Ramos (cell line): ENCODE results near the gene ITIH1.
"Not testable (repeated sequence)": the region's sequence is repeated elsewhere in the genome, so short reads cannot be mapped to it uniquely, and the experiment has no call there.

Experiments
- in situ Hi-C: fragments of 300-500 bp; cut with MboI; formaldehyde crosslinking; loops from one replicate; pipeline ENCODE4 v1.14.3; 2022; ENCODE audit warnings: low sequenced_read_pairs; ENCODE audit not compliant: unreplicated experiment

The ITIH1 gene

GRCh38 chr3:52774066-52774713 lies 3.2 kb upstream of the ITIH1 start:
- in situ Hi-C loops, result no loop called here

- in situ Hi-C loops, result no loop called here
These were observed 2.2 kb upstream of the ITIH1 start for GRCh38 chr3:52774901-52775864.

GRCh38 chr3:52775877-52776276 lies 1.5 kb upstream of the ITIH1 start:
- in situ Hi-C loops, result no loop called here

- in situ Hi-C loops, result not testable (repeated sequence)
These were observed 913 bp upstream of the ITIH1 start for GRCh38 chr3:52776486-52776885.

- in situ Hi-C loops, result no loop called here
These were observed 783 bp downstream of the ITIH1 start for GRCh38 chr3:52777959-52778805.

GRCh38 chr3:52779011-52779836 lies 1.8 kb downstream of the ITIH1 start:
- in situ Hi-C loops, result no loop called here

- in situ Hi-C loops, result no loop called here
These were observed 2.6 kb downstream of the ITIH1 start for GRCh38 chr3:52779837-52780585.

GRCh38 chr3:52781741-52782140 lies 4.3 kb downstream of the ITIH1 start:
- in situ Hi-C loops, result no loop called here

GRCh38 chr3:52782412-52783210 lies 5.2 kb downstream of the ITIH1 start:
- in situ Hi-C loops, result no loop called here

- in situ Hi-C loops, result no loop called here
These were observed 5.8 kb downstream of the ITIH1 start for GRCh38 chr3:52783211-52783555.

GRCh38 chr3:52784021-52784621 lies 6.7 kb downstream of the ITIH1 start:
- in situ Hi-C loops, result no loop called here

- in situ Hi-C loops, result no loop called here
These were observed 7.7 kb downstream of the ITIH1 start for GRCh38 chr3:52784931-52785590.

- in situ Hi-C loops, result no loop called here
These were observed 9.2 kb downstream of the ITIH1 start for GRCh38 chr3:52786330-52787215.

GRCh38 chr3:52787246-52787645 lies 9.8 kb downstream of the ITIH1 start:
- in situ Hi-C loops, result no loop called here

- in situ Hi-C loops, result no loop called here
These were observed 10.6 kb downstream of the ITIH1 start for GRCh38 chr3:52787672-52788625.
